Activated CD4-positive, alpha-beta memory T cell treated with anti-CD3 and anti-CD28 coated beads for 36 hours (primary cell): ENCODE results near the gene ALDH8A1. TPM values are rescaled to one million over a fixed set of nuclear protein-coding genes. Genes with fewer than 3 reads are reported as not detected.
"Not testable (repeated sequence)": the region's sequence is repeated elsewhere in the genome, so short reads cannot be mapped to it uniquely, and the experiment has no call there.

Experiments
- CTCF ChIA-PET: fragments of 350-600 bp; sonication (Branson Sonifier 250); formaldehyde crosslinking; loops from one replicate; lab custom pipeline; 2021; ENCODE audit warnings: antibody characterized with exemption, inconsistent platforms; lab: Charles Lee
- POLR2A ChIA-PET: fragments of 350-600 bp; sonication (Branson Sonifier 250); formaldehyde crosslinking; loops from one replicate; lab custom pipeline; 2021; ENCODE audit warnings: antibody characterized with exemption; lab: Charles Lee
- DNase-seq: peaks from one replicate; pipeline ENCODE4 v3.0.0-alpha.2; 2020
- H3K27ac Mint-ChIP-seq: one replicate; pipeline ENCODE4 v1.8.0; 2021; ENCODE audit warnings: mixed read lengths
- H3K27me3 Mint-ChIP-seq: one replicate; pipeline ENCODE4 v1.8.0; 2021; ENCODE audit warnings: mixed read lengths
- H3K36me3 Mint-ChIP-seq: one replicate; pipeline ENCODE4 v1.8.0; 2021; ENCODE audit warnings: mixed read lengths
- H3K4me1 Mint-ChIP-seq: one replicate; pipeline ENCODE4 v1.8.0; 2021; ENCODE audit warnings: low read depth, mixed read lengths
- H3K4me3 Mint-ChIP-seq: one replicate; pipeline ENCODE4 v1.8.0; 2021; ENCODE audit warnings: mild to moderate bottlenecking, mixed read lengths
- H3K9me3 Mint-ChIP-seq: one replicate; pipeline ENCODE4 v1.8.0; 2021; ENCODE audit warnings: mixed read lengths
- intact Hi-C: fragments of 100-400 bp; cut with micrococcal nuclease; formaldehyde crosslinking; loops from one replicate; pipeline ENCODE4 v1.15.1; 2023
- total RNA-seq, 2 experiments: library from RNA; stranded (reverse); gene quantifications; one replicate each; pipeline ENCODE4 v1.2.3, GENCODE V29; 2021

ALDH8A1 gene
- total RNA-seq, 2 experiments from 2014 or later = 0.24 to 0.81 TPM

- H3K9me3 Mint-ChIP-seq, POLR2A ChIA-PET, CTCF ChIA-PET, intact Hi-C loops, H3K4me1 Mint-ChIP-seq, DNase-seq, H3K27me3 Mint-ChIP-seq, H3K27ac Mint-ChIP-seq, H3K36me3 Mint-ChIP-seq, H3K4me3 Mint-ChIP-seq: not testable (repeated sequence)
Observed at GRCh38 chr6:134904731-134905130, 45.2 kb downstream of the ALDH8A1 start.

- no peak overlapping the region for H3K27ac Mint-ChIP-seq
- intact Hi-C loops = no loop called here
- H3K27me3 Mint-ChIP-seq = no peaks in the 10 kb centered on the region
- H3K9me3 Mint-ChIP-seq = no peaks in the 10 kb centered on the region
- no peaks in the 10 kb centered on the region for H3K36me3 Mint-ChIP-seq
- H3K4me1 Mint-ChIP-seq = no peaks in the 10 kb centered on the region
- no peak overlapping the region for H3K4me3 Mint-ChIP-seq
- CTCF ChIA-PET = interaction anchor here (0.7 to 1.3 kb wide), 2 partner anchors 37 to 746 kb away, joined by 3 to 4 read pairs; no protein-coding TSS in a partner anchor
- POLR2A ChIA-PET = no interaction called here
- no peak for DNase-seq
Observed at GRCh38 chr6:134903448-134903847, 46.5 kb downstream of the ALDH8A1 start.

DNA sequence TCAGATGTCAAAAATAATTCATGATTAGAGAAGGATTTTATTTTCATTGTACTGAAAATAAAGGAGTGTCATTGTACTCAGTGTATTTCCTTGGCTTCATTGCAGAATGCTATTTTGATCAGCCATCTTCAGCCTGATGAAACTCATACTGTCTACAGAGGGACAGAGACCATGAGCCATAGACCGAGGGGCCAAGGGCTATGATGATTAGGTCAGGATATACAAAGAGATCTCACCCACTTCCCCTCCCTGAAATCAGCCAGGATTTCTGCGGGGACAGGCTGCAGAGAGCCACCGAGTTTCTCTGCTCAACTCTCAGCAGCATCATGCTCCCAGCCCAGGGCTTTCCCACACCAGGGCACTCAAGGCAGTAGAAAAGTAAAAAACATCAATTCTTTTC lies 47.0 kb downstream of the ALDH8A1 start:
- Mint-ChIP-seq H3K4me1 (no peaks in the 10 kb centered on the region), H3K27ac (no peak overlapping the region), H3K4me3 (no peak overlapping the region), H3K9me3 (no peaks in the 10 kb centered on the region), H3K36me3 (no peaks in the 10 kb centered on the region), H3K27me3 (no peaks in the 10 kb centered on the region)
- intact Hi-C loops = no loop called here
- ChIA-PET CTCF (interaction anchor here (1.3 kb wide), 1 partner anchor 38 kb away, joined by 4 read pairs; no protein-coding TSS in a partner anchor), POLR2A (no interaction called here)
- no peak for DNase-seq

DNA sequence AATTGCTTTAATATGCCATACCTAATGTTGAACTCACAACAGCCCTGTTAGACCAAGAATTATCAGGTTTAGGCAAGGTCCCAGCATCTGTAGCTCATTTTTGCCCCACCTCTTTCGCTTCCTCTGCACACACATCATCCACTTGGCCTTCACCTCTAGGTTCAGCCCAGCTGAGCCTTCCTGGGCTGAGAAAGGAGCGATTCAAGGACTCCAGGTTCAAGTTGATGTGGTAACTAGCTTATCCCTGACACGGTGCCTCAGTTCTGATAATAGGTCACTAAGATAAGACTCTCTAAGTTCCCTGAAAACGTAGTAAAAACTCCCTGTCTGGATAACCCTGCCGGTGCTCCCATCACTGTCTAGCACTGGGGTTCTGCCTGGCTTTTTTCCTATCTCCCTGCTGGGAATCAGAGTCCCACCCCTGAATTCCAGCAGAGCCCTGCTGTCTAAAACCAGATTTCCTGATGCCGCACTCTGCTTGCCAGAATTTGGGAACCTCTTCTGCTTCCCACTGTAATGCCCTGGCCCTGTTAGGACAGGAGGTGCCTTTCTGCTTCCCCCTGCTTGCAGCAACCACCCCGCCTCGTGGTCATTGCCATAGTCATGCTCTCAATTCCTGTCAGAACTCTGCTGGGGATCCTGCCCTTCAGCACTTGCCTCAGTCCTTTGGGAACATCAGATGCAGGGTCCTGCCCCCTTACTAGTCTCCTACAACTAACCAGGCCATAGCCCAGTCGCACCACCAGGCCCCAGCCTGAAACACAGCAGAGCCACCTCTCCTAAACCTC lies 47.6 kb downstream of the ALDH8A1 start:
- H3K36me3 Mint-ChIP-seq = no peaks in the 10 kb centered on the region
- intact Hi-C loops = no loop called here

DNA sequence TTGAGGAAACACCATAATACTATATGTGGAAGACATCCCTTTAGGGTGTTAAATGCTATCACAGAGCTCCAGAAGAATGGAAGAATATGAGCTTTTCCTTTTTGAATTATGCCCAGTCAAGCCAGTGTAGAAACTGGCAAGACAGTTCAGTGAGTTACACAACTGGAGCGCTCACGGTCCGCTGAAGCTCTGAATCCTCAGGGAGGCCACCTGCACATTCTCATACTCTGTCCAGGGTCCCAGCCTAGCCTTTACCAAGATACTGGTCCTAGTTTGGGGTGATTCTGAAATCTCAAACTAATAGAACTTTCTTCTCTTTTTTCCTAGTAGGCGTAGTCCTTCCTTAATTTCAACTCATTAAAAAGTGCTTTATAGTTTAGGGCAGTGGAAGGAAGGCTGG lies 51.3 kb downstream of the ALDH8A1 start:
- no peaks in the 10 kb centered on the region for H3K36me3 Mint-ChIP-seq
- ChIA-PET POLR2A (no interaction called here), CTCF (no interaction called here)
- intact Hi-C loops = no loop called here
- no peaks in the 10 kb centered on the region for H3K4me1 Mint-ChIP-seq
- no peak for DNase-seq
- no peaks in the 10 kb centered on the region for H3K9me3 Mint-ChIP-seq
- no peak overlapping the region for H3K4me3 Mint-ChIP-seq
- peaks cover 7% of the 10 kb centered on the region for H3K27me3 Mint-ChIP-seq
- H3K27ac Mint-ChIP-seq = no peak overlapping the region

More for the DNA sequence above, 47.6 kb downstream of the ALDH8A1 start:
- H3K4me3 Mint-ChIP-seq = no peak overlapping the region
- ChIA-PET POLR2A (no interaction called here), CTCF (interaction anchor here (1.3 kb wide), 1 partner anchor 38 kb away, joined by 4 read pairs; no protein-coding TSS in a partner anchor)
- H3K27me3 Mint-ChIP-seq = no peaks in the 10 kb centered on the region
- no peaks in the 10 kb centered on the region for H3K4me1 Mint-ChIP-seq
- no peak for DNase-seq
- H3K27ac Mint-ChIP-seq = no peak overlapping the region
- H3K9me3 Mint-ChIP-seq = no peaks in the 10 kb centered on the region

DNA sequence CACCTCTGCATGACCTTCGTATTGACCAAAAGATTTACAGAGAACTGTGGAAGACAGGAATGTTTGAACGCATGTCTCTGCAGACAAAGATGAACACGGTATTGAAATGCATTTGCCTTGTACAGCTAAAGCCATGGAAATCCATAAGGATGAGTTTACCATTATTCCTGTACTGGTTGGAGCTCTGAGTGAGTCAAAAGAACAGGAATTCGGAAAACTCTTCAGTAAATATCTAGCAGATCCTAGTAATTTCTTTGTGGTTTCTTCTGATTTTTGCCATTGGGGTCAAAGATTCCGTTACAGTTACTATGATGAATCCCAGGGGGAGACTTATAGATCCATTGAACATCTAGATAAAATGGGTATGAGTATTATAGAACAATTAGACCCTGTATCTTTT lies 51.7 kb downstream of the ALDH8A1 start:
- DNase-seq, H3K27me3 Mint-ChIP-seq, intact Hi-C loops, H3K36me3 Mint-ChIP-seq, H3K9me3 Mint-ChIP-seq, H3K4me3 Mint-ChIP-seq, H3K4me1 Mint-ChIP-seq, POLR2A ChIA-PET, H3K27ac Mint-ChIP-seq: not testable (repeated sequence)
- CTCF ChIA-PET = interaction anchor here (0.7 kb wide), 1 partner anchor 100 kb away, joined by 3 read pairs; no protein-coding TSS in a partner anchor

GRCh38 chr6:134896910-134897309 lies 53.0 kb downstream of the ALDH8A1 start:
- CTCF ChIA-PET = interaction anchor here (1.6 kb wide), 1 partner anchor 14 kb away, joined by 6 read pairs; no protein-coding TSS in a partner anchor
- no peaks in the 10 kb centered on the region for H3K4me1 Mint-ChIP-seq
- intact Hi-C loops = no loop called here

DNA sequence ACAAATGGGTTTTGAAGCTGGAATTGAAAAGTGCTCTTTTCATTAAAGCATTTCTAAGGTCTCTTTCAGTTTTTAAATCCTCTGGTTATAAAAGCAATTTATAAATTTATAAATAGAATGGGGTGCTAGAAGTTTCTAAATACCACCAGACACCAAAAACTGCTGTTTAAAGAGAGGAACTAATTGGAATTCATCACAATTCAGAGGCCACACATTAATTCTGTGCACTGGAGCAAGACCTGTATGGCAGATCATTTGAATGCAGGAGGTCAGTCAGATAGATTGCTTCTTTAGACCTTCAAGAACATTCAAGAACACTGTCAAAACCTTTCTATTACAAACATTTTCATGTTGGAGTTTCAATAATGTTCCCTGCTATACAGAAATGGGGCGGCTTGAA lies 55.1 kb downstream of the ALDH8A1 start:
- ChIA-PET CTCF (no interaction called here), POLR2A (no interaction called here)
- Mint-ChIP-seq H3K36me3 (peaks cover 1% of the 10 kb centered on the region), H3K4me1 (no peaks in the 10 kb centered on the region), H3K27ac (no peak overlapping the region), H3K4me3 (no peak overlapping the region), H3K9me3 (peaks cover 12% of the 10 kb centered on the region), H3K27me3 (peaks cover 9% of the 10 kb centered on the region)
- intact Hi-C loops = no loop called here
- DNase-seq = no peak

More at GRCh38 chr6:134896910-134897309, 53.0 kb downstream of the ALDH8A1 start:
- Mint-ChIP-seq H3K9me3 (peaks cover 9% of the 10 kb centered on the region), H3K27me3 (peaks cover 9% of the 10 kb centered on the region), H3K27ac (no peak overlapping the region), H3K4me3 (no peak overlapping the region), H3K36me3 (peaks cover 1% of the 10 kb centered on the region)
- POLR2A ChIA-PET = no interaction called here
- no peak for DNase-seq

GRCh38 chr6:134892362-134892761 lies 57.5 kb downstream of the ALDH8A1 start:
- H3K27me3 Mint-ChIP-seq = peaks cover 9% of the 10 kb centered on the region
- H3K9me3 Mint-ChIP-seq = peaks cover 12% of the 10 kb centered on the region
- DNase-seq = no peak
- ChIA-PET POLR2A (no interaction called here), CTCF (no interaction called here)
- peaks cover 1% of the 10 kb centered on the region for H3K36me3 Mint-ChIP-seq
- H3K4me1 Mint-ChIP-seq = no peaks in the 10 kb centered on the region
- intact Hi-C loops = no loop called here
- no peak overlapping the region for H3K27ac Mint-ChIP-seq
- no peak overlapping the region for H3K4me3 Mint-ChIP-seq

- intact Hi-C loops = no loop called here
- POLR2A ChIA-PET = no interaction called here
- H3K9me3 Mint-ChIP-seq = peaks cover 12% of the 10 kb centered on the region
Observed at GRCh38 chr6:134891633-134892032, 58.3 kb downstream of the ALDH8A1 start.

GRCh38 chr6:134888316-134888715 lies 61.6 kb downstream of the ALDH8A1 start:
- ChIA-PET CTCF (interaction anchor here (0.6 to 1.7 kb wide), 2 partner anchors 17 to 52 kb away, joined by 4 to 6 read pairs; no protein-coding TSS in a partner anchor), POLR2A (no interaction called here)
- Mint-ChIP-seq H3K27me3 (peaks cover 16% of the 10 kb centered on the region), H3K36me3 (peaks cover 1% of the 10 kb centered on the region), H3K27ac (no peak overlapping the region), H3K4me1 (no peaks in the 10 kb centered on the region), H3K9me3 (peaks cover 12% of the 10 kb centered on the region), H3K4me3 (no peak overlapping the region)
- no peak for DNase-seq
- intact Hi-C loops = no loop called here

More at GRCh38 chr6:134891633-134892032, 58.3 kb downstream of the ALDH8A1 start:
- Mint-ChIP-seq H3K27me3 (peaks cover 12% of the 10 kb centered on the region), H3K4me3 (no peak overlapping the region), H3K27ac (no peak overlapping the region), H3K36me3 (peaks cover 1% of the 10 kb centered on the region), H3K4me1 (no peaks in the 10 kb centered on the region)
- CTCF ChIA-PET = interaction anchor here (1.7 kb wide), 1 partner anchor 9 kb away, joined by 8 read pairs; no protein-coding TSS in a partner anchor
- no peak for DNase-seq

- Mint-ChIP-seq H3K36me3 (no peaks in the 10 kb centered on the region), H3K4me1 (no peaks in the 10 kb centered on the region), H3K27ac (no peak overlapping the region), H3K9me3 (no peaks in the 10 kb centered on the region), H3K27me3 (peaks cover 18% of the 10 kb centered on the region), H3K4me3 (no peak overlapping the region)
- CTCF ChIA-PET = interaction anchor here (2.8 kb wide), 1 partner anchor 729 kb away, joined by 30 read pairs; no protein-coding TSS in a partner anchor
- intact Hi-C loops = loop anchor here (5.0 kb wide), 1 partner anchor 242 kb away; no protein-coding TSS in a partner anchor
- DNase-seq = no peak
- POLR2A ChIA-PET = no interaction called here
Observed at GRCh38 chr6:134884752-134885151, 65.1 kb downstream of the ALDH8A1 start.
